OCI-LY1 (cell line): ENCODE measurements around the gene MACROD2.

Experiments
- EZH2 ChIP-seq: fragments of 200-600 bp; sonication (generic), shearing (Covaris generic); IDR thresholded peaks from 2 replicates; pipeline ENCODE4 v1.8.0; 2017; ENCODE audit warnings: borderline replicate concordance, mixed run types, mild to moderate bottlenecking, antibody characterized with exemption, low read length, moderate library complexity, mixed read lengths
- TF ChIP-seq, protein P1 (sequence below): fragments of 200-600 bp; sonication (generic), shearing (Covaris generic); IDR thresholded peaks from 2 replicates; pipeline ENCODE4 v1.5.1; 2017; ENCODE audit warnings: mild to moderate bottlenecking, antibody characterized with exemption, low read length, moderate library complexity, mixed read lengths

DNA sequence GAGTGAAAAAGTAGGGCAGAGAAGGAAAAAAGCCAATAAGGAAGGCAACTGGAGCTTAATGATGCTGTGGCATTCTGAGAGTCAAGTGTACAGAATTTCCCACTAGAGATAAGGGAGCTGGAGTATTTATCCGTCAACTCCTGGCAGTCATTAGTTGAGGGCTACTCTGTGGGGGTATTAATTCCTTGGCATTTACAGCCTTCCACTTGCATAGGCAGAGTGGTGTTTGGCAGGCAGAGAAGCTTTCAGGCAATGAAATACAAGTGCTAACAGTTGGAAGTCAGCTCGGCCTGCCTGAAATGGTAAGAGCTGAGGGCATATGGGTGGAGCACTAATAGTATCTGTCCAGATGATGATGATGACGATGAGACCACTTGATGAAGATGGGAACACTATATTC is 549.4 kb downstream of the MACROD2 start:
- TF ChIP-seq, protein P1, sequence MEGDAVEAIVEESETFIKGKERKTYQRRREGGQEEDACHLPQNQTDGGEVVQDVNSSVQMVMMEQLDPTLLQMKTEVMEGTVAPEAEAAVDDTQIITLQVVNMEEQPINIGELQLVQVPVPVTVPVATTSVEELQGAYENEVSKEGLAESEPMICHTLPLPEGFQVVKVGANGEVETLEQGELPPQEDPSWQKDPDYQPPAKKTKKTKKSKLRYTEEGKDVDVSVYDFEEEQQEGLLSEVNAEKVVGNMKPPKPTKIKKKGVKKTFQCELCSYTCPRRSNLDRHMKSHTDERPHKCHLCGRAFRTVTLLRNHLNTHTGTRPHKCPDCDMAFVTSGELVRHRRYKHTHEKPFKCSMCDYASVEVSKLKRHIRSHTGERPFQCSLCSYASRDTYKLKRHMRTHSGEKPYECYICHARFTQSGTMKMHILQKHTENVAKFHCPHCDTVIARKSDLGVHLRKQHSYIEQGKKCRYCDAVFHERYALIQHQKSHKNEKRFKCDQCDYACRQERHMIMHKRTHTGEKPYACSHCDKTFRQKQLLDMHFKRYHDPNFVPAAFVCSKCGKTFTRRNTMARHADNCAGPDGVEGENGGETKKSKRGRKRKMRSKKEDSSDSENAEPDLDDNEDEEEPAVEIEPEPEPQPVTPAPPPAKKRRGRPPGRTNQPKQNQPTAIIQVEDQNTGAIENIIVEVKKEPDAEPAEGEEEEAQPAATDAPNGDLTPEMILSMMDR = no peak
- TF ChIP-seq EZH2 = no peak
